ENCODE results near the gene PRICKLE3.
"Not testable (repeated sequence)": the region's sequence is repeated elsewhere in the genome, so short reads cannot be mapped to it uniquely, and the experiment has no call there.

The PRICKLE3 gene

GRCh38 chrX:49137492-49137891 is 48.7 kb downstream of the PRICKLE3 start:
- H3K4me2 ChIP-seq (ENCODE audit: low read depth, low read length, poor library complexity, severe bottlenecking): no peak overlapping the region
- no peaks in the 10 kb centered on the region for H4K20me1 ChIP-seq (ENCODE audit: low read depth, low read length)
- H3K79me2 ChIP-seq (ENCODE audit: insufficient read depth, low read length): no peaks in the 10 kb centered on the region
- no peaks in the 10 kb centered on the region for H3K9me2 ChIP-seq (replicated peaks; ENCODE audit: insufficient read depth, low read length)
- no peaks in the 10 kb centered on the region for H3K27me3 ChIP-seq (ENCODE audit: low read length)
- no peak overlapping the region for H3K9ac ChIP-seq (ENCODE audit: low read length)
- no peak overlapping the region for H3K4me3 ChIP-seq (ENCODE audit: insufficient read depth, low read length, poor library complexity, severe bottlenecking)
- H3K9me3 ChIP-seq (ENCODE audit: insufficient read depth, low read length): peaks cover 10% of the 10 kb centered on the region; the same call in 1 of the 2 replicates
- TF ChIP-seq CTCF (IDR thresholded peaks at IDR 0.05; ENCODE audit: insufficient read depth, low read length, poor library complexity, severe bottlenecking): no peak
- TF ChIP-seq EZH2phosphoT487 (conservative IDR thresholded peaks at IDR 0.05; ENCODE audit: low read length): no peak
- no peaks in the 10 kb centered on the region for H3F3A ChIP-seq (ENCODE audit: insufficient read depth)
- H3K27ac ChIP-seq (ENCODE audit: low read depth, low read length): no peak overlapping the region
- H2AFZ ChIP-seq (ENCODE audit: low read depth, low read length, severe bottlenecking): no peak overlapping the region
- no peaks in the 10 kb centered on the region for H3K36me3 ChIP-seq (ENCODE audit: low read length)

- no peak overlapping the region for H3K27ac ChIP-seq (ENCODE audit: low read depth, low read length)
- H3K9me3 ChIP-seq (ENCODE audit: insufficient read depth, low read length): no peaks in the 10 kb centered on the region
- H3K4me2 ChIP-seq (ENCODE audit: low read depth, low read length, poor library complexity, severe bottlenecking): no peak overlapping the region
- no peaks in the 10 kb centered on the region for H3K36me3 ChIP-seq (ENCODE audit: low read length)
- no peak overlapping the region for H2AFZ ChIP-seq (ENCODE audit: low read depth, low read length, severe bottlenecking)
- H3K9ac ChIP-seq (ENCODE audit: low read length): no peak overlapping the region
- no peaks in the 10 kb centered on the region for H3K9me2 ChIP-seq (replicated peaks; ENCODE audit: insufficient read depth, low read length)
- no peak for TF ChIP-seq CTCF (IDR thresholded peaks at IDR 0.05; ENCODE audit: insufficient read depth, low read length, poor library complexity, severe bottlenecking)
- no peaks in the 10 kb centered on the region for H4K20me1 ChIP-seq (ENCODE audit: low read depth, low read length)
- no peaks in the 10 kb centered on the region for H3K79me2 ChIP-seq (ENCODE audit: insufficient read depth, low read length)
- no peaks in the 10 kb centered on the region for H3F3A ChIP-seq (ENCODE audit: insufficient read depth)
- no peak overlapping the region for H3K4me3 ChIP-seq (ENCODE audit: insufficient read depth, low read length, poor library complexity, severe bottlenecking)
- H3K27me3 ChIP-seq (ENCODE audit: low read length): no peaks in the 10 kb centered on the region
Observed at GRCh38 chrX:49133759-49134158, 52.4 kb downstream of the PRICKLE3 start.

GRCh38 chrX:49132275-49132674 is 53.9 kb downstream of the PRICKLE3 start:
- H3K9ac ChIP-seq (ENCODE audit: low read length); H3F3A ChIP-seq (ENCODE audit: insufficient read depth); H3K9me2 ChIP-seq (replicated peaks; ENCODE audit: insufficient read depth, low read length); H3K4me3 ChIP-seq (ENCODE audit: insufficient read depth, low read length, poor library complexity, severe bottlenecking); H4K20me1 ChIP-seq (ENCODE audit: low read depth, low read length); H3K4me2 ChIP-seq (ENCODE audit: low read depth, low read length, poor library complexity, severe bottlenecking); H3K79me2 ChIP-seq (ENCODE audit: insufficient read depth, low read length); H3K27me3 ChIP-seq (ENCODE audit: low read length); H2AFZ ChIP-seq (ENCODE audit: low read depth, low read length, severe bottlenecking); H3K27ac ChIP-seq (ENCODE audit: low read depth, low read length); H3K36me3 ChIP-seq (ENCODE audit: low read length); H3K9me3 ChIP-seq (ENCODE audit: insufficient read depth, low read length): not testable (repeated sequence)

- H3K9me2 ChIP-seq (replicated peaks; ENCODE audit: insufficient read depth, low read length): no peaks in the 10 kb centered on the region
- no peaks in the 10 kb centered on the region for H3K79me2 ChIP-seq (ENCODE audit: insufficient read depth, low read length)
- H3K4me2 ChIP-seq (ENCODE audit: low read depth, low read length, poor library complexity, severe bottlenecking): peak overlapping the region; percentile 13
- H4K20me1 ChIP-seq (ENCODE audit: low read depth, low read length): no peaks in the 10 kb centered on the region
- peak overlapping the region; percentile 26; the same call in 1 of the 2 replicates for H3K9ac ChIP-seq (ENCODE audit: low read length)
- no peaks in the 10 kb centered on the region for H3K36me3 ChIP-seq (ENCODE audit: low read length)
- peak overlapping the region; percentile 64 for H2AFZ ChIP-seq (ENCODE audit: low read depth, low read length, severe bottlenecking)
- no peak overlapping the region for H3K27ac ChIP-seq (ENCODE audit: low read depth, low read length)
- H3F3A ChIP-seq (ENCODE audit: insufficient read depth): no peaks in the 10 kb centered on the region
- no peaks in the 10 kb centered on the region for H3K27me3 ChIP-seq (ENCODE audit: low read length)
- TF ChIP-seq CTCF (IDR thresholded peaks at IDR 0.05; ENCODE audit: insufficient read depth, low read length, poor library complexity, severe bottlenecking): no peak
- TF ChIP-seq EZH2phosphoT487 (conservative IDR thresholded peaks at IDR 0.05; ENCODE audit: low read length): no peak
- H3K9me3 ChIP-seq (ENCODE audit: insufficient read depth, low read length): no peaks in the 10 kb centered on the region
- no peak overlapping the region for H3K4me3 ChIP-seq (ENCODE audit: insufficient read depth, low read length, poor library complexity, severe bottlenecking)
Observed at GRCh38 chrX:49129427-49129826, 56.7 kb downstream of the PRICKLE3 start.

- H3K9me3 ChIP-seq (ENCODE audit: insufficient read depth, low read length); H3K27me3 ChIP-seq (ENCODE audit: low read length); H3K79me2 ChIP-seq (ENCODE audit: insufficient read depth, low read length); H3F3A ChIP-seq (ENCODE audit: insufficient read depth); H3K4me2 ChIP-seq (ENCODE audit: low read depth, low read length, poor library complexity, severe bottlenecking); H3K9ac ChIP-seq (ENCODE audit: low read length); H3K4me3 ChIP-seq (ENCODE audit: insufficient read depth, low read length, poor library complexity, severe bottlenecking); H3K36me3 ChIP-seq (ENCODE audit: low read length); H3K27ac ChIP-seq (ENCODE audit: low read depth, low read length); H4K20me1 ChIP-seq (ENCODE audit: low read depth, low read length); H2AFZ ChIP-seq (ENCODE audit: low read depth, low read length, severe bottlenecking); H3K9me2 ChIP-seq (replicated peaks; ENCODE audit: insufficient read depth, low read length): not testable (repeated sequence)
Observed at GRCh38 chrX:49127742-49128258, 58.4 kb downstream of the PRICKLE3 start.
